Retina (tissue), 1 donor: ENCODE results near the gene LGALS14.

Experiments used
- DNase-seq: peaks from one replicate; pipeline ENCODE4 v3.0.0-alpha.2; 2016

LGALS14 gene

DNA sequence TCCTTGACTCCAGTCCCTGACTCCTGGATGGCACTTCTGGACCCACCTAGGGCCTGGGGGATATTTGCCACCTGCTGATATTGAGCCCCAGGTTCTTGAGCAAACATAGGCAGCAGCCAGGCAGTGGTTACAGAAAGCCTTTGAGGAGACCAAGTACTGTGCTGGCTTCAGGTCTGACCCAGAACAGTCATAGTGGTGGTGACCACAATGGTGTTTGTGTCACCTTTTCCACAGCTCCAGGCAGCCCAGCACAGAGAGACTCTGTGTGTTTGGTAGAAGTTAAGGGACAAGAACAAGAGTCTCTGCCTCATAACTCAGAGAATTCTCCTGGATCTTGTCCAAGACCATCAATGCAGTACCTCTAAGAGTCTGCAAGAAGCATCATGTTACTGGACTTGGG is 48.1 kb downstream of the LGALS14 start:
- DNase-seq: no peak

DNA sequence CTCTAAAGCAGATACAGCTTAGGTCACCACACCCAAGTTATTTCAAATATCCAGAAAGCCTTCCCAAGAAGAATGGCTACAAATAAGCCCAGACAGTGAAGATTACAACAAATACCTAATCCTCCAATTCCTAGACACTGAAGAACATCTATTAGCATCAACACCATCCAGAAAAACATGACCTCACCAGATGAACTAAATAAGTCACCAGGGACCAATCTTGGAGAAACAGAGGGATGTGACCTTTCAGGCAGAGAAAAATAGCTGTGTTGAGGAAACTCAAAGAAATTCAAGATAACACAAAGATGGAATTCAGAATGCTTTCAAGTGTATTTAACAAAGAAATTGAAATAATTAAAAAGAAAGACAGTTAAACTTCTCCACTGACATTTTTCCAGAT is 48.5 kb downstream of the LGALS14 start:
- no peak for DNase-seq

DNA sequence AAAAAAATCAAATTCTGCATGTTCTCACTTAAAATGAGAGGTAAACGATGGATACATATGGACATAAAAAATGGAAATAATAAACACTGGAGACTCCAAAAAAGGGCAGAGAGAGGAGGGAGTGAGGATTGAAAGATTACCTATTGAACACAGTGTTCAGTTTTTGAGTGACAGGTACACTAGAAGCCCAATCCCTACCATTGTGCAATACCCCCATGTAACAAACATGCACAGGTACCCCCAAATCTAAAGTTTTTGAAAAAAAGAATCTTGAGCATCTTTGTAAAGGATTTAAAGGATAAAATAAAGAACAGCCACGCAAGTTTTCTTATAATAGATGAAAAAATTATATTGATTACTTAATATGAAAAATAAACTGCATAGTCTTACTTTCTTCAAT is 50.3 kb downstream of the LGALS14 start:
- no peak for DNase-seq

DNA sequence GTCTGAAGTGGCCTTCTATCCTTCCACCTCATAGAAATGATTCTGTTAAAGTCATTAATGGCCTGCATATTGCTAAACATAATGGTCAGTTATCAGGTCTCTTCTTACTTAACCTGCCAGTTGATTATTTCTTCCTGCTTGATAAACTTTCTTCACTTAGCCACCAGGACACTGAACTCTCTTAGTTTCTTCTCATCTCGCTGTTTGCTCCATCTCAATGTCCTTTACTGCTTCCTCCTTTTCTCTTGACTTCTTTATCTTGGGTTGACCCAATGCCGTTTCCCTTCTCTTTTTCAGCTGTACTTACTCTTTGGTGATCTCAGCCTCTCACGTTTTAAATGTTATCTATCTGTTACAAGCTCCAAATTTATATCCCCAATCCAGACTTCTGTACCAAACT is 50.7 kb downstream of the LGALS14 start:
- no peak for DNase-seq
